HuH-7.5 (cell line): Measurements from ENCODE around the gene RNF17.

Experiments used
- DNase-seq: peaks from one replicate; pipeline ENCODE4 v3.0.0; 2011; ENCODE audit warnings: low spot score

The RNF17 gene

GRCh38 chr13:24861617-24862362 is 97.8 kb downstream of the RNF17 start:
- DNase-seq: no peak

DNA sequence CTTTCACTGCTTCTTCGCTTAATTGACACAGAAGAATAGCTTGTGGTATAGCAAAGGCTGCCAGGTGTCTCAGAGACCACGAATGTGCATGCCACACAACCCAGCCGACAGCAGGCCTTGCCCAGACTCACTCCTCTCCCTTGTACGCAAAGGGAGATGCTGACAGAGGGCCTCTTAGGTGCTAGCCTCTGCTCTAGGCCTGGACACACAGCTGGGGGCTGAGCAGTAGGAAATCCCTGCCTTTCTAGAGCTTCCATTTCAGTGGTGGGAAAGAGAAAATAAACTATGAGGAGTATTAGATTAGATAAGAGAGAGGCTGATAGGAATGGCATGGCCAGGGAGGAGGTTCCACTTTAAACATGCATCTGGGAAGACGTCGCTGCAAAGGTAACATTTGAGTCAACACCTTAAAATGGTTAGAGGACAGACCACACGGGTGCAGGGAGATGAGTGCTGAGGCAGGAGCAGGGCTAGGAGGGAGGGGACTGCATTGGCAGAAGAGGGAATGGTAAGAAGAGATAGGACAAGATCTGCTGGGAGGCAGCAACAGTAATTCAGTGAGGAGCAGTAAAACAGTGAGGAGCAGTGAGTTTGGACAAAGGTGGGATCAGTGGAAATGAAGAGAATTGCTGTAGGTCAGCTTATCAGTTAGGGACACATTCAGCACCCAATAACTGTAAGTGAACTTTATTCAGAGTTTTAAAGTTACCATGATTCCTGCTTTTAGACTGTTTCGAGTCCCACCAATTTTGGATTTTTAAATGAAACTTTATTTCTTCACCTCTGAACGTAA is 100.0 kb downstream of the RNF17 start:
- DNase-seq: no peak

DNA sequence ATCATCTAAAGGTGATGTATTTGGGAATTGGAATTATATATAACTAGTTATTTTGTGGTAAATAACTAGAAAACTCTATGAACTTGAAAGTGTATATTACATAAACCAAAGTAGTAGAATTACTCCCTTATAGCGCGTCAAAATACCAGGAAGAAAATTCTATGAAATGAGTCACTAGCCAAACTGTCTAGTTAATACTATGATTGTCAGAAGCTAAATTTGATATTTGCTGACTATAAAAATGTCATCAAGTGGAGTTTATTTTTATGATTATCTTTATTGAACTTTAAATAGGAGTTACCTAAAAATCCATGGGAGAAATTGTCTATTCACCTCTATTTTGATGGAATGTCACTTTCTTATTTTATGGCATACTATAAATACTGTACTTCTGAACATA is 100.6 kb downstream of the RNF17 start:
- DNase-seq: no peak

DNA sequence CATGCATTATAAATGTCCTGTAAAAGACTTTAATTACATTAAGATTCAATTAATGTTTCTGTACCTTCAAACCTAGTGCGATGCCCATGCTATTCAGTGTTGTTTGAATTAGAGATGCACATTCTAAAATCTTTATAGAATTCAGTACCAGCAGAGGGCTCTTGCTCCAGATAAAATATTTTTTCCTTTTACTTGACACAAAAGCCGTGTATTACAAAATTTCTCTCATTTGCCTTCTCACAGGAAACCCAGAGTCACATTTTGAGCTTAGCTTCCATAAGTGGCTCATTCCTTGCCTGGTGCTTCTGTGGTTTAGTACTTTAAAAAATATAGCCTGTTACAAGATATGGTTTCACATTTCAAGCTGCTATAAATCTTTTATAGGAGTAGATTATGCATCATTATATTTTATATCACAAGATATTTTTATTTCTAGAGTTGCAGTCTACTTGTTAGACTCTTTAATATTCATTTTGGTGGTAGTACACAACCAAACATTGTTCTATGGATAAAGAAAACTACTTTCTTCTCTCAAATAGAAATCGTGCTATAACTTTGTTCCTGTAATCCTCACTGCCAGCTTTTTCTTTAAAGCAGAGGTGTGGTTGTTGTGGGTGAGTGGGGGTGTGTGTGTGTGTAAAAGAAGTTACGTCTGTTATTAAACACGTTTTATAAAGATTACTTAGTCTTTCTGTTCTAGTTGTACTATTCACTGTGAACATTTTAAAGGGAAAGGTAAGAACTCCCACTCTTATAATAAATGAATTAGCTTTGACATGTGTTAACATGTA is 101.4 kb downstream of the RNF17 start:
- no peak for DNase-seq

DNA sequence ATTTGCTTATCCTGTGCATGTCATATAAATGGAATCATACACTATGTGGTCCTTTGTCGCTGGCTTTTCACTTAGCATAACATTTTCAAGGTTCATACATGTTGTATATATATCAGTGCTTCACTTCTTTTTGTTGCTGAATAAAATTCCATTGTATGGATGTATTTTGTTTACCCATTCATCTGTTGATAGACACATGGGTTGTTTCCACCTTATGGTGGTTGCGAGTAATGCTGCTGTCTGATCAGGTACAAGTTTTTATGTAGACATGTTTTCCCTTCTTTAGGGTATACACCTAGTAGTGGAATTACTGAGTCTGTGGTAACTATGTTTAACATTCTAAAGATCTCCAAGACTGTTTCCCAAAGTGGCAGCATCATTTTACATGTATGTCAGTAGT is 102.5 kb downstream of the RNF17 start:
- no peak for DNase-seq

- DNase-seq: no peak
Measured at GRCh38 chr13:24868874-24869273, 104.9 kb downstream of the RNF17 start.

- no peak for DNase-seq
Measured at GRCh38 chr13:24870380-24870760, 106.4 kb downstream of the RNF17 start.

DNA sequence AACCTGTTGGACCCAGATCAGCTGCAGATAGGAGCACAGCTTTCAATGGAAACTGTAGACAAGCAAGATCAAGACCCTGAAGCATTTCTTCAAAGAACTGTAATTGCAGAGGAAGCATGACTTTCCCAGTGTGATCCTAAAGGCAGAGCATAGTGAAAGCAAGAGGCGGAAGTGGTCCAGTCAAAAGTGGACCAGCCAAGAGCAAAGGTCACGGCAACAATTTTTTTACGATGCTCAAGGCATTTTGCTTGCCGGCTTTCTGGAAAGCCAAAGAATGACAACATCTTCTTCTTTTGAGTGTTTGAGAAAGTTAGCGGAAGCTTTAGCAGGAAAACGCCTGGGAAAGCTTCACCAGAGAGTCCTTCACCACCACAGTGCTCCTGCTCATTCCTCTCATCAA is 111.6 kb downstream of the RNF17 start:
- DNase-seq: no peak

- no peak for DNase-seq
Measured at GRCh38 chr13:24877531-24877930, 113.6 kb downstream of the RNF17 start.

DNA sequence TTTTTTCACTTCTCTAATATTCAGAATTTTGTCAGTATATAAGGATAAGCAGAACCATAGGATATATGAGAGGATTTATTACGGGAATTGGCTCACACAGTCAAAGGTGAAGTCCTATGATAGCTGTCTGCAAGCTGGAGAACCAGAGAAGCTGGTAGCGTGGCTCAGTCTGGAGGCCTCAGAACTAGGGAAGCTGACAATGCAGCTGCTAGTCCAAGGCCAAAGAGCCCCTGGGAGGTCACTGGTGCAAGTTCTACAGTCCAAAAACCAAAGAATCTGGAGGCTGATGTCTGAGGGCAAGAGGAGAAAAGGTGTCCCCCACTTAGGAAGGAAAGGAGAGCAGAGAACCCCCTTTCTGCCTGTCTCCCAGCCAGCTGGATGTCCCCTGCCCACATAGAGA is 114.4 kb downstream of the RNF17 start:
- DNase-seq: no peak

DNA sequence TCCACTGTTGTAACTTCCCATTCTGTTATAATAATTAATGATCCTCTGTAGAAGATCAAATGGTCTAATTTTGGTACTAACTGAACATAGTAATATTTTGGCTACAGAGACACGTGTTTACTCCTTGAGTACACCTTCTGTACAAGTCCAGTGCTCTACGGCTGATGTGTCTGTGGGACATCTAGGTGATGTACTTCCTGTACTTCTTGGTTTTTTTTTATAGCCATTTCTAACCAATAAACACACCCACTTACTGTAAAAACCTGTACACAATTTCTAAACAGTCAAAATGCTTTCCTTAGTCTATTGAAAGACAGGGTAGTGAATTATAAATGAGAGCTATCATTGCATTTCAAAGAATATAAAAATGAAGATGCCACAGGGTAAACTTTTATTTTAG is 118.7 kb downstream of the RNF17 start:
- DNase-seq: no peak

DNA sequence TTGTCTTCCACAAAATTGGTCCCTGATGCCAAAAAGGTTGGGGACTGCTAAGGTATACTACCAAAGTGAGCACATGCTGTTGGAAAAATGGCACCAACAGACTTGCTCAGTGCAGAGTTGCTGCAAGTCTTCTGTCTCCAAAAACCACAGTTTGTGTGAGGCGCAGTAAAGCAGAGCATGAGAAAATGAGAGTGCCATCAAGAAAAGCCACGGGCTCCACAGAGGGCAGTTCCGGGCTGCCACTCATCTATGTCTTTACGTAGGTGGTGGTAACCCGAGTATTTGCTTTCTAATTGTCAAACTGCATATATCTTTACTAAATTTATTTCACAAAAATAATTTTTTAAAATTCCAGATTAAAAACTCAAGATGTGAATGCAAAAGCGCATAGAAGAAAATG is 123.8 kb downstream of the RNF17 start:
- no peak for DNase-seq

DNA sequence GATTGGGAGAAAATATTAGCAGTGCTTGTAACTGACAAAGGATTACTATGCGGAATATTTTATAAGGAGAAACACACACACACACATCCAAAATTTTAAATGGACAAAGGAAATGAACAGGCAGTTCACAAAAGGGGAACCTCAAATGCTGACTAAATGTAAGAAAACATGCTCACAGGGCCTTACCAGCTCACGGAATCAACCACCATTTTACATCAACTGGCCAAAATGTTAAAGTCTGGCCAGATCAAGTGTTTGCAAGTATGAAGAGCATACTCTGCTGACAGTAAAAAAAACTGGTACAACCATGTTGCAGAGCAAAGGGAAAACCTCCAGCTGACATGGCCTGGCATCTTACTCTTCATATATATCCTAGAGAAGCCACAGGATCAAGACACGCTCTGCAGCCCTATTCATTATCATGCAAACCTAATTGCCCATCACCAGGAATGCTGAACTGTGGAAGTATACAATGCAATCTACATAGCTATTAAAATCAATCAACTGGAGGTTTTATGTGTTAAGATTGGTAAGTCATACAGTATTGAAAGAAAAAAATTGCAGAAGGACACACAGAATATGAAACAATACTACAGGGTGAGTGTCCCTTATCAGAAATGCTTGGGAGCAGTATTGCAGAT is 124.4 kb downstream of the RNF17 start:
- DNase-seq: no peak

GRCh38 chr13:24890256-24890655 is 126.3 kb downstream of the RNF17 start:
- DNase-seq: no peak

DNA sequence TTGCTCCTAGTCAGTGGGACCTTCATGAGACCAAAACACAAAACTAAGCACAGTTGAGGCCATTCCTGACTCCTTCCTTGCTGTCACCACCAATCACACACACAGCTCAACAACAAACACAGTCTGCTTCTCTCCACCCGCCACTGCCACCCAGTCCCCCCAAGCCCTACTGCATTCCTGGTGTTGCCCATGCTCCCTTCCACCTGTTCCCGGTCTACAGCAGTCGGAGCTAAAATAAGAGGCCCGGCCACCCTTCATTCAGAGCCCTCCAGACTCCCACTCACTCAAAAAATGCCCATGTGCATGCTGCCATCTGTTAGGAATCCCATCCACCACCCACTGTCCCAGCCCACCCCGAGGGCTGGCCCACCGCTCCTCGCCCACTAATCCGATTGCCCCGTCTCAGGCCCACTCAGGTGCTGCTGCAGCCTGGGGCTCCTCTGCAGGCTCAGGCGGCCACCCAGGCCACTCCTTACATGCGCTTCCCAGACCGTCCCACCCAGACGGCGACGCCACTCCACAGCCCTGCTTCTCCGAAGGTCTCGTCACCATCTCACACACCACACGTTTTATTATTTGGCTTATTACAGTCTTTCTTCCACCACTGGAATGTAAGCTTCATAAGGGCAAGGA is 127.6 kb downstream of the RNF17 start:
- DNase-seq: no peak

GRCh38 chr13:24892829-24893228 is 128.9 kb downstream of the RNF17 start:
- DNase-seq: no peak

DNA sequence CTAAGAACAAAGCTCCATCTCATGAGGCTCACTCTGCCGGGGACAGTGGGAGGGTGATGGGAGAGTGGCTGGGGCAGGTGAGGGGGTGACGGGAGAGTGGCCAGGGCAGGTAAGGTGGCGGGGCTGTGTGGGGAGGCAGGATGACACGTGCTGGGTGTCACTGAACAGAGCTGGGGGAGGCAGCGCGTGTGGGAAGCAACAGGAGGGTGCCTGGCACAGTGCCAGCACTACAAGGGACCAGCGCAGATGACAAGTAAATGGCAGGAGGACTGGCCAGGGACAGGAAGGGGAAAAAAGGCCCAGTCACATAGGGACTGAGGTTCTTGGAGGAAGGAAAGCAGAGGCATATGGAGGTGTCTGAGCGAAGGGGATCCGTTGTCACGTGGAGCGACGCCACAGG is 129.9 kb downstream of the RNF17 start:
- no peak for DNase-seq

GRCh38 chr13:24894277-24894971 is 130.5 kb downstream of the RNF17 start:
- no peak for DNase-seq

DNA sequence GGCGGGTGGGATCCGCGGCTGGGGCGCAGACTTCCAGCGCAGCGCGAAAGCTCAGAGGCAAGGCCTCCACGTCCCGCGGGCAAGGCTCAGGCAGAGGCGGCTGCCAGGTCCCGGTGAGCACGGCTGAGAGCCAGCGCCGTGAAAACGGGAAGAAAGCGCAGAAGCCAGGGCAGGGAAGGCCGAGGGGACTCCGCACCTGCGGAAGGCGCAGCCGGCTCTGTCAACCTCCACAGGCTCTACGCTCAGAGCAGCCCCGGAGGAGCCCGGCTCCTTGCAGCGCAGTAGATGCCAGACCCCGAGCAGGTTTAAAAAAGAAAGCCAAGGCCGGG is 131.0 kb downstream of the RNF17 start:
- no peak for DNase-seq

DNA sequence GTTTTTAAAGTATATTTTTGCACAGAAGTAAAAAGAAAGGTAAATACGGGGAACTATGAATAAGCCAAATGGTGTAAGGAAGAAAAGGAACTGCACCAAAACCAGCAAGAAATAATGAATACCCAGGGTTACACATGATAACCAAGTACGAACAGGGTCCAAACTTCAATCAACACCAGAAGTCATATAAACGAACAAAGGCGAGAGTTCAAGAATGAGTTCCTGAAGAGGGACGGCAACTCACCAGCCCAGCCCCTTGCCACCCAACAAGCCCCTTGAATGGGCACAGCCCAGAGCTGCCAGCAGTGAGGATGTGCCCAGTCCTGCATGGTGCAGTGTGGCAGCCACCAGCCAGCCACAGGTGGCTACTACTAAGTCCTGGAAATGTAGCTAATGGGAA is 132.1 kb downstream of the RNF17 start:
- DNase-seq: no peak

GRCh38 chr13:24897293-24897692 is 133.3 kb downstream of the RNF17 start:
- DNase-seq: no peak
